AG08396 (cell line): ENCODE data around the gene NDE1.
"Not testable (repeated sequence)": the region's sequence is repeated elsewhere in the genome, so short reads cannot be mapped to it uniquely, and the experiment has no call there.

Experiments used
- DNase-seq: peaks from one replicate; pipeline ENCODE4 v3.0.0; 2012; ENCODE audit warnings: low spot score, mixed read lengths

NDE1 gene

GRCh38 chr16:15652293-15653001 is 2.4 kb downstream of the NDE1 start:
- no peak for DNase-seq

- peak; percentile 87 for DNase-seq
Observed at GRCh38 chr16:15653227-15653626, 3.2 kb downstream of the NDE1 start.

- DNase-seq: no peak
Observed at GRCh38 chr16:15654591-15654990, 4.5 kb downstream of the NDE1 start.

- not testable (repeated sequence) for DNase-seq
Observed at GRCh38 chr16:15655561-15655960, 5.5 kb downstream of the NDE1 start.

GRCh38 chr16:15658149-15658548 is 8.1 kb downstream of the NDE1 start:
- no peak for DNase-seq

GRCh38 chr16:15658556-15658955 is 8.5 kb downstream of the NDE1 start:
- DNase-seq: no peak

- DNase-seq: no peak
Observed at GRCh38 chr16:15660203-15660601, 10.2 kb downstream of the NDE1 start.

GRCh38 chr16:15665107-15665506 is 15.1 kb downstream of the NDE1 start:
- no peak for DNase-seq

- no peak for DNase-seq
Observed at GRCh38 chr16:15667091-15667742, 17.2 kb downstream of the NDE1 start.

- DNase-seq: no peak
Observed at GRCh38 chr16:15671530-15672117, 21.6 kb downstream of the NDE1 start.

GRCh38 chr16:15672127-15672513 is 22.1 kb downstream of the NDE1 start:
- peak; percentile 17 for DNase-seq

GRCh38 chr16:15672514-15673167 is 22.6 kb downstream of the NDE1 start:
- peak; percentile 91 for DNase-seq

GRCh38 chr16:15674571-15674970 is 24.5 kb downstream of the NDE1 start:
- DNase-seq: no peak

- no peak for DNase-seq
Observed at GRCh38 chr16:15676506-15676905, 26.5 kb downstream of the NDE1 start.

GRCh38 chr16:15677447-15677846 is 27.4 kb downstream of the NDE1 start:
- no peak for DNase-seq

GRCh38 chr16:15682105-15682570 is 32.1 kb downstream of the NDE1 start:
- DNase-seq: peak; percentile 46

GRCh38 chr16:15686287-15686686 is 36.2 kb downstream of the NDE1 start:
- no peak for DNase-seq

- DNase-seq: no peak
Observed at GRCh38 chr16:15689290-15689689, 39.2 kb downstream of the NDE1 start.

GRCh38 chr16:15690296-15690695 is 40.3 kb downstream of the NDE1 start:
- DNase-seq: no peak

- DNase-seq: no peak
Observed at GRCh38 chr16:15691046-15691445, 41.0 kb downstream of the NDE1 start.

- DNase-seq: not testable (repeated sequence)
Observed at GRCh38 chr16:15692508-15692907, 42.5 kb downstream of the NDE1 start.

- DNase-seq: no peak
Observed at GRCh38 chr16:15694499-15694898, 44.5 kb downstream of the NDE1 start.

GRCh38 chr16:15699819-15700218 is 49.8 kb downstream of the NDE1 start:
- no peak for DNase-seq
